ENCODE data around the gene MUS81. TPM values are rescaled to one million over a fixed set of nuclear protein-coding genes. Genes with fewer than 3 reads are reported as not detected.

The MUS81 gene
- total RNA-seq, 1 donor from 2014 or later = 114 TPM

DNA sequence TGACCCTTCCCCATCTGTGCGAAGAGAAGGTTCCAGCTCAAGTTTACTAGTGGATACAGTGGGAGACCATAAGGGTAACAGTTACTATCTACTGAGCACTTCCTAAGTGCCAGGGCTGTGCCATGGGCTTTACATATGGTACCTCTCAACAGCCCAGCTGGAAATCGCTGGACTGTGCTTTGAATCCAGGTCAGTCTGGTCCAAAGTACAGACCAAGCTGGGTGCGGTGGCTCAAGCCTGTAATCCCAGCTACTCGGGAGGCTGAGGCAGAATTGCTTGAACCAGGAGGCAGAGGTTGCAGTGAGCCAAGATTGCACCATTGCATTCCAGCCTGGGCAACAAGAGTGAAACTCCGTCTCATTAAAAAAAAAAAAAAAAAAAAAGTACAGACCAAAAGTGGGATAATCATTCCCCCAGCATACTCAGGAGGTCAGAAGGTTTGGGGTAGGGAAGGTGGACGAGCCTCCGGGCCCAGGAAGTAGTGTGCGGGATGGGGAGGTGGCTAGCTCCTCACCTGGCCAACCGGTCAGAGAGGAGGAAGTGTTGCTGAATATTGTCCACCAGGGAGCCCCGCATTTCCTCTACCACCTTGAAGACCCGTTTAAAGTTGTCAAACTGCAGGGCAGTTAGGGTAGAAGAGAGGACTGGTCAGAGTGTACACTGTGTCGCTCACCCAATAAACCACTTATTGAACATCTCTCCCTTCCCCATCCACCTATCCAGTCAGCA lies 25.7 kb downstream of the MUS81 start:
- no peak overlapping the region for H3K27ac Mint-ChIP-seq (ENCODE audit: unreplicated experiment)
- no peaks in the 10 kb centered on the region for H3K36me3 Mint-ChIP-seq (ENCODE audit: unreplicated experiment)
- H3K4me1 Mint-ChIP-seq (ENCODE audit: low read depth, unreplicated experiment) = peaks cover 26% of the 10 kb centered on the region
- TF ChIP-seq, protein P1, sequence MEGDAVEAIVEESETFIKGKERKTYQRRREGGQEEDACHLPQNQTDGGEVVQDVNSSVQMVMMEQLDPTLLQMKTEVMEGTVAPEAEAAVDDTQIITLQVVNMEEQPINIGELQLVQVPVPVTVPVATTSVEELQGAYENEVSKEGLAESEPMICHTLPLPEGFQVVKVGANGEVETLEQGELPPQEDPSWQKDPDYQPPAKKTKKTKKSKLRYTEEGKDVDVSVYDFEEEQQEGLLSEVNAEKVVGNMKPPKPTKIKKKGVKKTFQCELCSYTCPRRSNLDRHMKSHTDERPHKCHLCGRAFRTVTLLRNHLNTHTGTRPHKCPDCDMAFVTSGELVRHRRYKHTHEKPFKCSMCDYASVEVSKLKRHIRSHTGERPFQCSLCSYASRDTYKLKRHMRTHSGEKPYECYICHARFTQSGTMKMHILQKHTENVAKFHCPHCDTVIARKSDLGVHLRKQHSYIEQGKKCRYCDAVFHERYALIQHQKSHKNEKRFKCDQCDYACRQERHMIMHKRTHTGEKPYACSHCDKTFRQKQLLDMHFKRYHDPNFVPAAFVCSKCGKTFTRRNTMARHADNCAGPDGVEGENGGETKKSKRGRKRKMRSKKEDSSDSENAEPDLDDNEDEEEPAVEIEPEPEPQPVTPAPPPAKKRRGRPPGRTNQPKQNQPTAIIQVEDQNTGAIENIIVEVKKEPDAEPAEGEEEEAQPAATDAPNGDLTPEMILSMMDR (IDR thresholded peaks at IDR 0.05; ENCODE audit: partially characterized antibody, unreplicated experiment) = no peak
- DNase-seq = no peak
- peak overlapping the region; percentile 97 for H3K4me3 Mint-ChIP-seq (ENCODE audit: unreplicated experiment)
- peaks cover 18% of the 10 kb centered on the region for H3K27me3 Mint-ChIP-seq (ENCODE audit: unreplicated experiment)
- peaks cover 26% of the 10 kb centered on the region for H3K9me3 Mint-ChIP-seq (ENCODE audit: unreplicated experiment)

DNA sequence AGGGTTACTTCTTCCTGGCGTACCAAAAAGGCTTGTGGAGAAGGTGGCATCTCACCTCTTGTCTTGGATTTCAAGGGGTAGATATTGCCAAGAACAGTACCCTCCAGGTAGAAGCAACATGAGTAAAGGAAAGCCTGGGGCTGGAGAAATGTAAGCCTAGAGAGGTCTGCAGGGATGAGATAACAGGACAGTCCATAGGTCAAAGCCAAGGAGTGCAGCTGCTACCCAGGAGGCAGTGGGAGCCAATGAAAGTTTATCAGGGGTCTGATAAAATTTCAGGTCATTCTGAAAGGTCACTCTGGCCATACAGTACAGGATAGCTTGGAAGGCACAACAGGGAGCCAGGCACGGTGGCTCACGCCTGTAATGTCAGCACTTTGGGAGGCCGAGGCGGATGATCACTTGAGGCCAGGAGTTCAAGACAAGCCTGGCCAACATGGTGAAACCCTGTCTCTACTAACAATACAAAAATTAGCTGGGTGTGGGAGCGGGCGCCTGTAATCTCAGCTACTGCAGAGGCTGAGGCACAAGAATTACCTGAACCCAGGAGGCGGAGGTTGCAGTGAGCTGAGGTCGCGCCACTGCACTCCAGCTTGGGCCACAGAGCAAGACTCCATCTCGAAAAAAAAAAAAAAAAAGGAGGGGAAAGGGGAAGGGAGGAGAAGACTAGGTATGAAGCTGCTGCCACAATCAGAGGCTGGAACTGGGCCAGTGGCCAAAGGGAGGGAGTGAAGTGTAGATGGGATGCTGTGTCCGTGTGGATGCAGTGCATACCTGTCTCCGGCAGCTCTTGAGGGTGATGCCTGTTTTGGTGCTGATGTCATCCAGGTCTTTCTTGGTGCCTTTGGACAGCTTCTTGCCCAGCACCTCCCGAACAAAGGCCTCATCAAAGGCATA lies 26.8 kb downstream of the MUS81 start:
- no peak for DNase-seq
- Mint-ChIP-seq H3K9me3 (ENCODE audit: unreplicated experiment) (peaks cover 26% of the 10 kb centered on the region), H3K4me3 (ENCODE audit: unreplicated experiment) (peak overlapping the region; percentile 97), H3K36me3 (ENCODE audit: unreplicated experiment) (no peaks in the 10 kb centered on the region), H3K27me3 (ENCODE audit: unreplicated experiment) (peaks cover 18% of the 10 kb centered on the region), H3K4me1 (ENCODE audit: low read depth, unreplicated experiment) (peaks cover 27% of the 10 kb centered on the region), H3K27ac (ENCODE audit: unreplicated experiment) (peak overlapping the region; percentile 98)
- TF ChIP-seq, protein P1 (IDR thresholded peaks at IDR 0.05; ENCODE audit: partially characterized antibody, unreplicated experiment) = no peak

DNA sequence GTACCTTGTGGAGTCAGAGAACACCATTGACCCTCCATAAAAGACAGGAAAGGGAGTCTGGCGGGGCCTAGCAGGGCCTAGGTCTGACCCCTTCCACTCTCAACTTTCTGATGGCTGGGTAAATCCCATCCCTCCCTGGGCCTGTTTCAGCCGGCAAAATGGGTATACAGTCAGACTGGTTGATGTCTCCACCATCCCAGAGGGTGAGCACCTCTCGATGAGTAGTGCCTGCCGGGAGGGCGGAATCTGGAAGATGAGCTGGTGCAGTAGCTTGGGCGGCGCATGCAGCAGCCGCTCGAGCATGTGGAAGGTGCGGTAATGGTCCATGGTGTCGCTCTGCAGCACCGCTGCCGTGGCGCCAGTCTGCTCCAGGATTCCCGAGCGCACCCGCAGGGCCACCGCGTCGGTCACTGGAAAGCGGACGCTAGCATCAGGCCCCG lies 27.5 kb downstream of the MUS81 start:
- DNase-seq = no peak
- Mint-ChIP-seq H3K9me3 (ENCODE audit: unreplicated experiment) (peaks cover 27% of the 10 kb centered on the region), H3K27ac (ENCODE audit: unreplicated experiment) (peak overlapping the region; percentile 98), H3K4me3 (ENCODE audit: unreplicated experiment) (peak overlapping the region; percentile 97), H3K4me1 (ENCODE audit: low read depth, unreplicated experiment) (peaks cover 33% of the 10 kb centered on the region), H3K36me3 (ENCODE audit: unreplicated experiment) (no peaks in the 10 kb centered on the region), H3K27me3 (ENCODE audit: unreplicated experiment) (peaks cover 18% of the 10 kb centered on the region)
- TF ChIP-seq, protein P1 (IDR thresholded peaks at IDR 0.05; ENCODE audit: partially characterized antibody, unreplicated experiment) = no peak

DNA sequence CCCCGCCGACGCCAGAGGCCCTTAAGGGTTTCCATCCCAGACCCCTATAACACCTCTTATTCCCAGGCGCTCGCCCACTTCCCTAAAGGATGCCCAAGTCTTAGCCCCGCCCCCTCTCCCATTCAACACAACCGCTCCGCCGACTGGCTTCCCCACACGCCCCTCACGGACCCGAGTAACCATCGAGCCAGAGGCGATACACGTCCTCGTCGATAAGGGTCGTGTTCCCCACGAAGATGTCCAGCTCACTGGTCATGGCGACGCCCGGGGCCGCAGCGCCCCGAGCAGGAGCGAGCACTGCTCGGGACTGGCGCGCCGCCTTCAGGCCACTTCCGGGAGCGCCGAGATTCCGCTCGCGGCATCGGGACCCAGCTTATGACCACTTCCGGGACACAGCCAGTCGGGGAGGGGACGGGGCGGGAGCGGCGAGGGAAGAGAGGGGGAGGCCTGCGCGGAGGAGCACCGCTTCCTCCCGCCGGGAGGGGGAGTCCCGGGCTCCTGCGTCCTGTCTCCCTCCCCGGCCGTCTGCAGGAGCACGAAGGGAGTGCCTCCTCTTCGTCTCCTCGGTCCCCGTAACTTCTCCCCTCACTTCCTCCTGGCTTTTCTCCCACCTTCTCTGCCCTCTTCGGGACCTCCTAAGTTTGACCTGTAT lies 28.1 kb downstream of the MUS81 start, which contains the start of gene FIBP:
Gene FIBP, minus strand, starts transcription at position 309 of the 652 bp plus-strand sequence. Its CDS starts 53 bp downstream, at position 256.
- TF ChIP-seq, protein P1 (IDR thresholded peaks at IDR 0.05; ENCODE audit: partially characterized antibody, unreplicated experiment) = peak; percentile 92
- peak; percentile 99 for DNase-seq
- H3K4me3 Mint-ChIP-seq (ENCODE audit: unreplicated experiment) = peak within 1 kb of the TSS; percentile 97
- peak within 1 kb of the TSS; percentile 98 for H3K27ac Mint-ChIP-seq (ENCODE audit: unreplicated experiment)
- H3K4me1 Mint-ChIP-seq (ENCODE audit: low read depth, unreplicated experiment) = peaks cover 34% of the 10 kb centered on the region
- no peaks in the 10 kb centered on the region for H3K36me3 Mint-ChIP-seq (ENCODE audit: unreplicated experiment)
- H3K27me3 Mint-ChIP-seq (ENCODE audit: unreplicated experiment) = peaks cover 18% of the 10 kb centered on the region
- H3K9me3 Mint-ChIP-seq (ENCODE audit: unreplicated experiment) = peaks cover 27% of the 10 kb centered on the region

Measured in glutamatergic neuron (in vitro differentiated cells).